ENCODE measurements around the gene FUT8.

GRCh38 chr14:65728604-65729003 is 316.1 kb downstream of the FUT8 start:
- no peak for TF ChIP-seq SNAI2 (CRISPR knock-in tag; IDR thresholded peaks at IDR 0.05)
- no peak for TF ChIP-seq RARB (CRISPR knock-in tag; IDR thresholded peaks at IDR 0.05)
- TF ChIP-seq, protein P1, sequence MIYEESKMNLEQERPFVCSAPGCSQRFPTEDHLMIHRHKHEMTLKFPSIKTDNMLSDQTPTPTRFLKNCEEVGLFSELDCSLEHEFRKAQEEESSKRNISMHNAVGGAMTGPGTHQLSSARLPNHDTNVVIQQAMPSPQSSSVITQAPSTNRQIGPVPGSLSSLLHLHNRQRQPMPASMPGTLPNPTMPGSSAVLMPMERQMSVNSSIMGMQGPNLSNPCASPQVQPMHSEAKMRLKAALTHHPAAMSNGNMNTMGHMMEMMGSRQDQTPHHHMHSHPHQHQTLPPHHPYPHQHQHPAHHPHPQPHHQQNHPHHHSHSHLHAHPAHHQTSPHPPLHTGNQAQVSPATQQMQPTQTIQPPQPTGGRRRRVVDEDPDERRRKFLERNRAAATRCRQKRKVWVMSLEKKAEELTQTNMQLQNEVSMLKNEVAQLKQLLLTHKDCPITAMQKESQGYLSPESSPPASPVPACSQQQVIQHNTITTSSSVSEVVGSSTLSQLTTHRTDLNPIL (CRISPR knock-in tag; IDR thresholded peaks at IDR 0.05; ENCODE audit: low read depth), result no peak
- TF ChIP-seq CSDC2 (CRISPR knock-in tag; IDR thresholded peaks at IDR 0.05), result no peak
- TF ChIP-seq, protein P2, sequence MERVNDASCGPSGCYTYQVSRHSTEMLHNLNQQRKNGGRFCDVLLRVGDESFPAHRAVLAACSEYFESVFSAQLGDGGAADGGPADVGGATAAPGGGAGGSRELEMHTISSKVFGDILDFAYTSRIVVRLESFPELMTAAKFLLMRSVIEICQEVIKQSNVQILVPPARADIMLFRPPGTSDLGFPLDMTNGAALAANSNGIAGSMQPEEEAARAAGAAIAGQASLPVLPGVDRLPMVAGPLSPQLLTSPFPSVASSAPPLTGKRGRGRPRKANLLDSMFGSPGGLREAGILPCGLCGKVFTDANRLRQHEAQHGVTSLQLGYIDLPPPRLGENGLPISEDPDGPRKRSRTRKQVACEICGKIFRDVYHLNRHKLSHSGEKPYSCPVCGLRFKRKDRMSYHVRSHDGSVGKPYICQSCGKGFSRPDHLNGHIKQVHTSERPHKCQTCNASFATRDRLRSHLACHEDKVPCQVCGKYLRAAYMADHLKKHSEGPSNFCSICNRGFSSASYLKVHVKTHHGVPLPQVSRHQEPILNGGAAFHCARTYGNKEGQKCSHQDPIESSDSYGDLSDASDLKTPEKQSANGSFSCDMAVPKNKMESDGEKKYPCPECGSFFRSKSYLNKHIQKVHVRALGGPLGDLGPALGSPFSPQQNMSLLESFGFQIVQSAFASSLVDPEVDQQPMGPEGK (CRISPR knock-in tag; IDR thresholded peaks at IDR 0.05; ENCODE audit: borderline replicate concordance), result no peak
- TF ChIP-seq TOX (CRISPR knock-in tag; IDR thresholded peaks at IDR 0.05; ENCODE audit: borderline replicate concordance), result no peak
- no peak for TF ChIP-seq ZFP3 (CRISPR knock-in tag; IDR thresholded peaks at IDR 0.05)
- no peak for TF ChIP-seq ARNTL (CRISPR knock-in tag; IDR thresholded peaks at IDR 0.05; ENCODE audit: borderline replicate concordance, low read depth)
- no peak for TF ChIP-seq ESRRG (CRISPR knock-in tag; IDR thresholded peaks at IDR 0.05)
